Measurements from ENCODE around the gene SMLR1.

DNA sequence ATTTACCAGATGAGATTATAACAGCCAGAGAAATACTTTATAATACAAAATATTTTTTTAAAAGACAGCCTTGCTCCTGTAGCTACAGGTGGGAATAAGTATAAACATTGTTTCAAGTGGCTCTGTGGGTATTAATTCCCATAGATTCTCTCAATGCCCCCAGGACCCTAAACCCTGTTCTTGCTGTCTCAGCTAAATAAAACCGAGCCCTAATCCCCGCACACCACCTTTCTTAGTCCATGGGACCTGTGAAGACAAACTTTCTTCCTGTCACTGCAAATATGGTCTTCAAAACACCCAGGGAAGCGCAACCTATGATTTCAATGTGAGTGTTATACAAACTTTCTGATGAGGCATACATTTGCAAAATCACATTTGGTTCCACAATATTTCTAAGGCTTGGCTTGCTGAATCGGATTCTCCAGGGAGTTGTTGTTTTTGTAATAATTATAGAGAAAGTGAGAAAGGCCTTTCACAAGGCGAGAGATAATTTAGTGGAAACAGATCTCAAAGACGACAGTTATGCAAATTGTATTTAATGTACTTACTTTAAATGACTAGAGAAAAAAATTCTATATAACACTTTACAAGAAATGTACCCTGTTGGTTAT is 11.1 kb downstream of the SMLR1 start:
- no peak for TF ChIP-seq CTCF (IDR thresholded peaks at IDR 0.05; ENCODE audit: low read depth, low read length)
- TF ChIP-seq EZH2phosphoT487 (IDR thresholded peaks at IDR 0.05; ENCODE audit: low read depth) = no peak

All from OCI-LY3 (cell line).